Type B pancreatic cell (in vitro differentiated cells): ENCODE results near the gene CACNG5. TPM values are rescaled to one million over a fixed set of nuclear protein-coding genes. Genes with fewer than 3 reads are reported as not detected.

Experiments
- DNase-seq: peaks from one replicate; pipeline ENCODE4 v3.0.0; 2021; ENCODE audit warnings: mixed read lengths; ENCODE audit not compliant: unreplicated experiment; ENCODE audit errors: extremely low spot score
- H3K27ac Mint-ChIP-seq: 2 replicates; pipeline ENCODE4 v1.8.0; 2021; ENCODE audit warnings: mild to moderate bottlenecking, mixed read lengths
- H3K27me3 Mint-ChIP-seq: 2 replicates; pipeline ENCODE4 v1.8.0; 2021; ENCODE audit warnings: mixed read lengths
- H3K36me3 Mint-ChIP-seq: 2 replicates; pipeline ENCODE4 v1.8.0; 2021; ENCODE audit warnings: mixed read lengths
- H3K4me1 Mint-ChIP-seq: one replicate; pipeline ENCODE4 v1.8.0; 2021; ENCODE audit warnings: mixed read lengths; ENCODE audit not compliant: unreplicated experiment
- H3K4me3 Mint-ChIP-seq: 2 replicates; pipeline ENCODE4 v1.8.0; 2021; ENCODE audit warnings: mild to moderate bottlenecking, mixed read lengths
- H3K9me3 Mint-ChIP-seq: 2 replicates; pipeline ENCODE4 v1.8.0; 2021; ENCODE audit warnings: mixed read lengths
- CTCF ChIP-seq: fragments of 200-600 bp; sonication (generic); conservative IDR thresholded peaks from 2 replicates; pipeline ENCODE4 v1.5.0; 2021; ENCODE audit warnings: antibody characterized with exemption, mild to moderate bottlenecking
- total RNA-seq: library from RNA; stranded (reverse); gene quantifications from 2 replicates; pipeline ENCODE4 v1.2.1, GENCODE V29; 2021; ENCODE audit warnings: low replicate concordance

CACNG5 gene
- total RNA-seq, 1 donor from 2014 or later: 0.68 TPM

- TF ChIP-seq CTCF: no peak
- Mint-ChIP-seq H3K36me3 (no peaks in the 10 kb centered on the region), H3K27me3 (peaks cover 9% of the 10 kb centered on the region), H3K9me3 (peaks cover 7% of the 10 kb centered on the region), H3K4me1 (no peaks in the 10 kb centered on the region), H3K4me3 (no peak overlapping the region), H3K27ac (no peak overlapping the region)
- no peak for DNase-seq
These were observed 82.0 kb downstream of the CACNG5 start for GRCh38 chr17:66916946-66917345.

GRCh38 chr17:66918896-66919295 lies 84.0 kb downstream of the CACNG5 start:
- H3K27me3 Mint-ChIP-seq: peaks cover 6% of the 10 kb centered on the region

GRCh38 chr17:66920435-66920834 lies 85.5 kb downstream of the CACNG5 start:
- H3K9me3 Mint-ChIP-seq: no peaks in the 10 kb centered on the region
- no peak for DNase-seq
- no peaks in the 10 kb centered on the region for H3K4me1 Mint-ChIP-seq
- no peak overlapping the region for H3K4me3 Mint-ChIP-seq
- peaks cover 6% of the 10 kb centered on the region for H3K27me3 Mint-ChIP-seq
- no peak for TF ChIP-seq CTCF
- no peaks in the 10 kb centered on the region for H3K36me3 Mint-ChIP-seq
- H3K27ac Mint-ChIP-seq: no peak overlapping the region

More at GRCh38 chr17:66918896-66919295, 84.0 kb downstream of the CACNG5 start:
- DNase-seq: no peak
- Mint-ChIP-seq H3K9me3 (no peaks in the 10 kb centered on the region), H3K4me3 (no peak overlapping the region), H3K36me3 (no peaks in the 10 kb centered on the region), H3K4me1 (no peaks in the 10 kb centered on the region), H3K27ac (no peak overlapping the region)
- TF ChIP-seq CTCF: no peak

GRCh38 chr17:66920950-66921349 lies 86.0 kb downstream of the CACNG5 start:
- no peak overlapping the region for H3K27ac Mint-ChIP-seq
- no peaks in the 10 kb centered on the region for H3K9me3 Mint-ChIP-seq
- H3K27me3 Mint-ChIP-seq: peaks cover 3% of the 10 kb centered on the region
- DNase-seq: no peak
- TF ChIP-seq CTCF: no peak
- no peak overlapping the region for H3K4me3 Mint-ChIP-seq
- H3K4me1 Mint-ChIP-seq: no peaks in the 10 kb centered on the region
- no peaks in the 10 kb centered on the region for H3K36me3 Mint-ChIP-seq

DNA sequence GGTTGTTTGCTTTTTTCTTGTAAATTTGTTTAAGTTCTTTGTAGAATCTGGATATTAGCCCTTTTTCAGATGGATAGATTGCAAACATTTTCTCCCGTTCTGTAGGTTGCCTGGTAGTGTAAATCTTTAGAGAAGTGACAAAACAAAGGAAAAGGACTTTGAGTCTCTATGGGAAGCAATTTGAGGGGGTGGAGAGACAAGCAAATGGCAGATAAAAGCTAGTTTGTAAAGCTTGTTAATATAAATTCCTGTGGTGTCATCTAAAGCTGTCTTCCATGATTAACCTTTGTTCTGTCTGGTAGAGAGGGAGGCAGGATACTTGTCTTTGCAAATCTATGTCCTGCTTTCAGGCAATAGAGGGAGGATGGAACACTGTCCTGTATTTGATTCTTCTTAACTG lies 89.0 kb downstream of the CACNG5 start:
- TF ChIP-seq CTCF: no peak
- Mint-ChIP-seq H3K4me3 (no peak overlapping the region), H3K36me3 (no peaks in the 10 kb centered on the region), H3K27ac (no peak overlapping the region), H3K4me1 (no peaks in the 10 kb centered on the region), H3K9me3 (no peaks in the 10 kb centered on the region), H3K27me3 (peaks cover 3% of the 10 kb centered on the region)
- no peak for DNase-seq
